Activated gamma-delta T cell treated with Interleukin-2 at 50 U/mL for 16 hours (primary cell): ENCODE measurements around the gene PCGF1.

ENCODE experiments used
- DNase-seq: peaks from one replicate; pipeline ENCODE4 v3.0.0-alpha.2; 2020

The PCGF1 gene

GRCh38 chr2:74536166-74536950 is 28.9 kb upstream of the PCGF1 start:
- no peak for DNase-seq

GRCh38 chr2:74535440-74535965 is 28.0 kb upstream of the PCGF1 start:
- no peak for DNase-seq

GRCh38 chr2:74534411-74534810 is 26.9 kb upstream of the PCGF1 start:
- no peak for DNase-seq

DNA sequence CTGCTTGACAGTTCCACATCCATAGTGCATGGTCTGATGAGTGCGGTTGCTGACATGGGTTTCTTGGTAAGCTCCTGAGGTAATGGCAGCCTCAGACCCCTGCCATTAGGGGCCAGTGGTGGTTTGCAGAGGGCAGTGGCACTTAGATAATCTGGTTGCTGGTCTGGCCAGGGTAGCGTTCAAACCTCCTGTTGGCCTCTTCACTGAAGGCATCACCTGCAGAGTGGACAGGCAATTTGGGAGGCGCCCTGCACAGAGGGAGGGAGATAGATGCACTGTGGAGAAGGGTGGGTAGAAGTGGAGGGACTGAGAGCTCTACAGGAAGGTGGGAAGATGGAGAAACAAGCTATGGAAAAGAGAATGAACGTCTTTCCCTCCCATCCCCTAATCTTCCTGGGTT is 26.0 kb upstream of the PCGF1 start:
- no peak for DNase-seq

DNA sequence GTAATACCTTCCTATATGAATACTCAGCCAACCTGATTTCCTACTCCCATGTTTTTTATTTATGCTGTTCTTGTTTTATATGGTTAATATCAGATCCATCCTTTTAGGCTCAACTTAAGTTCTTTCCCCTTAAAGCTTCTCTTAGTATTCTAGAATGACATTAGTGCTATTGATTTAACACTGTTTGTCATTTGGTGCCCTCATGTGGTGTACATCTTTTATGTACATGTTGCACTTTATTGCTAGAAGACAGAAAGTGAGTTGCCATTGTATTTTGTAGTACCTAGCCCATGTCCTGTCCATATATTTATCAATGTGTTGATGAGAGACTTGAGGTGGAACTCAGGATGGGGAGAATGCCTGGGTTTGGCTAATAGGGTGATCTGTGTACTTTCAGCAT is 24.7 kb upstream of the PCGF1 start:
- no peak for DNase-seq

- DNase-seq = no peak
These were observed 24.2 kb upstream of the PCGF1 start for GRCh38 chr2:74531666-74532065.

- DNase-seq = peak; percentile 42
These were observed 23.0 kb upstream of the PCGF1 start for GRCh38 chr2:74530239-74531187.

DNA sequence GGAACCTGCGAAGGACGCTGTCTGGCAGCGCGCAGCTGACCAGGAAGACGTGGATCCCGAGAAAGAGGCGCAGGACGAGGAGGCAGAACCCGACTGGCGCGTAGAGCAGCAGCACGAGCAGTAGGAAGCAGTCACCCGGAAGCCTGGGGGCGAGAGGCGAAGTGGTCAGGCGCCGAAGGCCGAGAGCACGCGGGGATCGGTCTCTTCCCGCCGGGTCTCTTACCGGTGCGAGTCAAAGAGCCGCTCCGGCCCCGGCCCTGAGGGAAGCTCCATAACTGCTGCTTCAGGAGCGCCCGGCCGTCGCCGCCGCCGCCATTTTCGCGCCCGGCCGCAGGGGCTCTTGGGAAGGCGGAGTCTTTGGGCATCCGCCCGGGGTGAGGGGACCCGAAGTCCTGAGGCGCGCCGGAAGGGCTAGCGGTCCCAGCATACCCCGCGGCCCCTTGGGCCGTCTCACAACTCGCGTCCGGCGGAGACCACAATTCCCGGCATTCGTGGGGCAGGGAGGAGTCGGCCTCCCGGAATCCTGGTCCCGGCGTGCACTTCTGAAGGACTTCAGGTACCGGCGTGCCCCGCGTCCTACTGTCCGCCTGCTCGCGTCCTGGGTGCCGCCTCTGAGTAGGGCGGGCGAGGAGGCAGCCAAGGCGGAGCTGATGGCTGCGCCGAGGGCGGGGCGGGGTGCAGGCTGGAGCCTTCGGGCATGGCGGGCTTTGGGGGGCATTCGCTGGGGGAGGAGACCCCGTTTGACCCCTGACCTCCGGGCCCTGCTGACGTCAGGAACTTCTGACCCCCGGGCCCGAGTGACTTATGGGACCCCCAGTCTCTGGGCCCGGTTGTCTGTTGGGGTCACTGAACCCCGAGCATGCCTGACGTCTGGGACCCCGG is 22.1 kb upstream of the PCGF1 start, which contains the start of the genes AUP1 and HTRA2:
AUP1 (minus strand) TSS at position 350 of the 882 bp plus-strand sequence; CDS start at position 273, 77 bp downstream.
HTRA2 (plus strand) TSS at position 577 of the 882 bp plus-strand sequence; CDS start at position 651, 74 bp downstream.
- DNase-seq = peak; percentile 81

DNA sequence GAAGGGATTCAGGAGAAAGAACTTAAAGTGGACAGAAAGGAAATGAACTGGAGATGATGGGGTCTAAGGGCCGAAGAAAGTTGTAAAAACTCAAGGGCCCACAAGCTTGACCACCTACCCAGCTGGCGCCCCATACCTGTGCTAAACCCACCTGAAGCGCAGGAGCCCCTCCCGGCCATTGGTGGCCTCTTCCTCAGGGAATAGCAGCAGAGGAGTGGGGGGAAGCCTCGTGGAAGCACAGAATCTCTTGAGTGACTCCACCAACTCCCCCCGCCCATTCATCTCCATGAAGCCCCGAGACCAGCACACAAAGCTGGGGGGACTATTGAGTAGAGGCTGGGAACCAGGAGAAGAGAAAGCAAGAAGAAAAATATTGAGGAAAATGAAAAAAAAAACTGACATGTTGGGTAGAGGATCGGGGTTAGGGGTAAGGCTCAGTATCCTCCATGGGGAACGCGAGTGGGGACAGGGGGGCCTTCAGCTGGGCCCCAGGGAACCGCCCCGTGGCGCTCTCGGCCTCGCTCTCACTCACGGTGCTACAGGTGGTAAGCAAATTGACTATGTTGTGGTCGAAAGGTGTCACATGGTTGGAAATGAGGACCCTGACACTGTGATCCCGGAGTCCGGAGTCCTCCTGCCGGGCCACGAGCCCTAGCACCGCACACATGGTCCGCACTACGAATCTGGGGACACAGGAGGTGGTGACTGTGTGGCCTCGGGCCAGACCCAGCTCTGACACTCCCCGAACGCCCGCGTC is 21.3 kb upstream of the PCGF1 start:
- no peak for DNase-seq

DNA sequence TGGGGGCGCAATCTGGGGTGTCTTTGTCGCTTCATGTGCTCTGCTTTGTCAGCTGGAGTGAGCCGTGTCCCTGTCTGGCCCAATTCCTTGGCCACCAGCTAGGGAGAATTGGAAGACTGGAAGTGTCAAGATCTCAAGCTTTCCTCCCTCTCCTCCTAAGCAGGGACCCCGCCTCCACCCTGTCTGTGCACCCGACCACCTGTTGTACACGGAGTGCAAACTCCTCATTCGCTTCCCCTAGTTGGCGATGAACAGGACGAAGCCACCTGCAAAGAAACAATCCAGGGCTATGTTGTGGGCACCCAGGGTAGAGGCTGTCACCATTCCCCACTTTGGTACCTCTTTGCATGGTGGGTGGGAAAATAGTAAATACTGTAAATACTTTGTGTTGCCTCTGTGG is 20.2 kb upstream of the PCGF1 start:
- no peak for DNase-seq

DNA sequence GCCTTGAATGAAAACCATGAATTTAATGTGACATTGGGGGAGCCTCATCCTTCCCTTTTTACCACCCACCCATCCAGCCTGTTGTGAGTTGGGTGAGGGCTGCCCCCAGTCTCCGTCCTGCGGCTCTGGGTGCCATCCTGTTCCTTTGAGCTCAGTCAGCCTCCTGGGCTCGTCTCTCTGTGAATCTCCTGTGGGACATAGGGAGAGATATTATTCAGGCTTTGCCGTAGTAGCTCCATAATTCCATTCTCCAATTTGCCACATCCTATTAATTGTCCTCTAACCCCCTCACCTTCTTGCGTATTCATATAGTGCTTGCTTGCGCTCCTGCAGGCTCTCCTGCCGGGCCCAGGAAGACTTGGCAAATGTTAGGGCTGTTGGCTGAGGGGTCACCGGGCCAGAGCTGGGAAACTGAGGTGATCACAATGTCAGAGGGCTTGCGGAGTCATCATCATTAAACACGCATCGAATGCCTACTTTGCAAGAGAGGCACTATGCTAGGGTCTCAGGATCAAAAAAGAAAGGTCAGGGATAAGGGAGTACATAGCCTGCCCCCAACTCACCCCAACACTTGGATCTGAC is 19.2 kb upstream of the PCGF1 start:
- DNase-seq = no peak

DNA sequence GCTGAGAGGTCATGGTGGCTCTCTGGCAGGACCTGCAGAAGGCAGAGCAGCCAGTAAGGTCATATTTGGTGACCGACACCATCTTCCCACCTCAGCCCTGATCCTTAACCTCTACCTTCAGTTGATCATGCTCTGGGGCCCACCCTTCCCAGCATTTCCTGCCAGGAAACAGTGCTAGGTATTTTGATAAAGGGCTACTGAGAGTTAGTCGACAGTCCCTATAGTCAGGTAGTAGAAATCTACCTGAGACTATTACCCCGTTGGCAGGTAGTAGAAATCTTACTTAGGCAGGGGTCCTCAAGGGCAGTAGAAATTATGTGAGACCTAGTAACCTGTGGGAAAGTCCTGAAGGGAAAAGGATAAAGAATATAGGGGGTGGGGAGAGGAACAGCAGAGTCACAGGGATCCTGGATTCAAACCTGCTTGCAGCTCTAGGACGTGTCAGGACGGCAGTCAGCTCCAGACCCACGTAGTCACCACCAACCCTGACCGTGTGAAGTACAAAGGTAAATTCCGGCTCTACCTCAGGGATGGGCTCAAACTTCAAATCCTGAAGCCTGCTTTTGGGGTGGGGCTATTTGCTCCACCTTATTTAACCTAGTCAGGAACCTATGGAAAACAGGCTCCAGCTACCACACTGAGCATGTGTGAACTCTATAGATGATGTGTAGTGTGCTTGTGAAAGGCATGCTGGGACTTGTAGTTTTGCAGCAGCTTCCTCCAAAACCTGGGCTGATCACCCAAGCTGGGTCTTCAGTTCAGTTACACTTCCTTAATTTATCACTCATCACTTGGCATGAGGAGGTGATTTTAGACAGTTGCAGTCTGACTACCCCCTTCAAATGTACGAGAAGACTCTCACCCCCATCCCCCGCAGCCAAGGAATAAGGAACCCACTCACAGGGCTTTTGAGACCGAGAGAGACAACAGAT is 18.5 kb upstream of the PCGF1 start, which contains the start of gene DQX1:
DQX1 (minus strand) TSS at position 515 of the 932 bp plus-strand sequence; CDS start at position 13, 502 bp downstream.
- DNase-seq = no peak

DNA sequence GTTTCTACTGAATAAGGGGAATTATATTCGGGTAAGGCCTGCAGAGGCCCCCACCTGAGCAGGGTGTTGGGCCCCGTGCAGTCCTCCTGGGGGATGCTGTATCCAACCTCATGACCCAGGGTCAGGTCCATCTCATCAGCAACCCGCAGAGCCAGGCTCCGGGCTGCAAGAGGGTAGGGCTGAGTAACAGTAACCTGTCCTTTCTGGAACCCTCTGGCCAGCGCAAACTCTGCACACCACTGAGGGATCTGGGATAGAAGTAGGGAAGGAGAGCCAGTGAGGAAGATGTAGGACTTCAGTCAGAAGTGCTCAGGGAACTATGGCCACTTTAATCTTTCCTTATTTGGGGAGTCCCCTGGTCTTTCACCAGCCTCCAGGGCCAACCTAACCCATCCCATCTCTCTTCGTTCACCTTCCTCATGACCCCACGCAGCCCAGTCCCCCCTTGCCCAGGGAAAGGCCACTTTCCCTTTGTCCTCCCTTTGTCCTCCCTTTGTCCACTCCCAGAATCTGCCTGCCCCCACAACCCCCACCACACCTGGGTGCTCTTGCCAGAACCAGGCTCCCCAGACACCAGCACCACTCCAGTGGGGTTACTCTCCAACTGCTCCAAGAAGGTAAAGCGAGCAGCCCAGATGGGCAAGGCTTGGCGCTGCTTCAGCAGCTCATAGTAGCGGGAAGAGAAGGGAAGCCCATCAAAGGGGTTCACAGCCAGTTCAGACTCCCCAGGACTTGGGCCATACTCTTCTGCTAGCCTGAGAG is 17.6 kb upstream of the PCGF1 start:
- DNase-seq = no peak

GRCh38 chr2:74524005-74524404 is 16.5 kb upstream of the PCGF1 start:
- no peak for DNase-seq

DNA sequence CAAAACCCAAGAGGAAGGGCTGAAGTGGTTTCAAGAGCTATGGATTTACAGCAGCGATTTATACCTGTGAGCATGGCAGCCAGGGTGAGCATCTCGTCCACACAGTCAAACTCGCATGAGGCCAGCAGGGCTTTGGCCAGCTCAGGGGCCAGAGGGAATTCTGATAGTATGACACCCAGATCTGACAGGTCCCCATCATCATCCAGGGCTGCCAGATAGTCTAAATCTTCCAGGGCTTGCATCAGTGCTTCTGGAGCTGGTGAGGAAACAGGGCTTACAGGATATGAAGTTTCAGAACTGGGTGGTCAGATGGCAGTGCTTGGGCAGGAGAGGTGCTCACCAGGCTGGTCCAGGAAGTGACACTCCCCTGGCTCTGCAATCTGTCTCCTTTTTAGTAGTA is 15.0 kb upstream of the PCGF1 start:
- DNase-seq = no peak

- DNase-seq = no peak
These were observed 9.2 kb upstream of the PCGF1 start for GRCh38 chr2:74516650-74517049.

DNA sequence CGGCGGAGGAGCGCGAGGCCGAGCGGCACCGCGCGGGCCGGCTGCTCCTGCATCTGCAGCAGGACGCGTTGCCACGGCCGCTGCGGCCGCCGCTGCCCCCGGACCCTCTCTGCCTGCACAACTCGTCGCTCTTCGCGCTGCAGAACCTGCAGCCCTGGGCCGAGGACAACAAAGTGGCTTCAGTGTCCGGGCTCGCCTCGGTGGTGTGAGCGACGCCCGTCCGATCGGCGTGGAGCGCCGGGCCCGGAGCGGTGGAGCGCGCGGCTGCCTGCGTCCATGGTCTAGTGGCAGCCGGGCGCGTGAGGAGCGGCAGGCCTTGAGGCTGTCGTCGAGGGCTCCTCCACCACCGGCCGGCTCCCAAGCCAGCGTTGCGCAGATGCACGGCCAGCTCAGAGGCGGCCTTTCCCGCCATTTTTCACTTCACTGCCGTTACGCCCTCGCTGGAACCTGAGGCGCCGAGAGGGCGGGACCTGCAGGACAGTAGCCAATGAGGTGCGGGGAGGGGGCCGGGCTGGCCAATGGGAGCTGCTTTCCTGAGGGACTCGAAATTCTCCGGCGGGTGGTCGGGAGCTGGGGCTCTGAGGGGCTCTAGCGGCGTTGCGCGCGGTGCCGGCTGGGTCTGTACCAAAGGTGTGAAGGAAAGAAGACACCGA is 8.6 kb upstream of the PCGF1 start:
- peak; percentile 63 for DNase-seq

DNA sequence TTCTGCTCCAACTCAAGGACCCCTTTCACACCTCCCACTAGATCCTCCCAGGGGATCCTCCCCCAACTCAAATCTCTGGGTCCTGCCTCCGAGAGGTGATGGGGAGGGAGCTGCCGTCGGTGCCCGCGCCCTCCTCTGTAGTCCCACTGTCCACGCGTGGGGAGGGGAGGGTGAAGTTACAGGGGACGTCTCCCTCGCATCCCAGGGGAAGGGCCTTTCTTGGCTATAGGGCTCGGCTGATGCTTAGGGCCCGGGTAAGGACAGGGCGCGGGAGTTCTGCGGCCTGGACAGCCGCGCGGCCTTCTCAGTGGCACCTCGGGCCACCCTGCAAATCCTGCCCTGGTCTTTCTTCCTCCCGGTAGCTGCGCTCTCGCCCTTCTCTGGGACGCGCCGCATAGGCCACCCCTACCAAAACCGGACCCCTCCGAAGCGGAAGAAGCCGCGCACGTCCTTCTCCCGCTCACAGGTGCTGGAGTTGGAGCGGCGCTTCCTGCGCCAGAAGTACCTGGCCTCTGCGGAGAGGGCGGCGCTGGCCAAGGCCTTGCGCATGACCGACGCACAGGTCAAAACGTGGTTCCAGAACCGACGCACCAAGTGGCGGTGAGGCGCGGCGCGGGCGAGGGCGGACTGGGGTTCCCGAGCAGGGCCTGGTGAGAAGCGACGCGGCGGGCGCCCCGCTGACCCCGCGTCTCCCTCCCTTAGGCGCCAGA is 7.9 kb upstream of the PCGF1 start:
- no peak for DNase-seq
